Measurements from ENCODE around the gene KEL.

DNA sequence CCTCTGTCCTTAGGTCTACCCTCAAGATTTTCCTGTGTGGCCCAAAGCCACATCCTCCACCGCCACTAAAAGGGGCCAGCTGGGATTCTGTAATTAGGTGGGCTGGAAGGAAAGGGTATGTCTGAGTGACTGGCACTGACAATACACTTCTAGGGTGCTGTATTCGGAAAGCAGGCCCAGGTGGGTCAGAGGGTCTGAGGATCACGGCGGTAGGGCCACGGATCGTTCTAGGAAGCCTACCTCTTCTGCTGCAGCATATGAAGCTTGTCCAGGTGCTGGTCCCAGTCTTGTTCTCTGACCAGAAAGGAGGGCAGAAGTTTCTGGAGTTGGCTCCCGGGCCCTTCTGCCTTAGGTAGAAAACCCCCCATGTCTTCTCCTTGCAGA, 29.1 kb downstream of the KEL start:
- TF ChIP-seq, protein P1, sequence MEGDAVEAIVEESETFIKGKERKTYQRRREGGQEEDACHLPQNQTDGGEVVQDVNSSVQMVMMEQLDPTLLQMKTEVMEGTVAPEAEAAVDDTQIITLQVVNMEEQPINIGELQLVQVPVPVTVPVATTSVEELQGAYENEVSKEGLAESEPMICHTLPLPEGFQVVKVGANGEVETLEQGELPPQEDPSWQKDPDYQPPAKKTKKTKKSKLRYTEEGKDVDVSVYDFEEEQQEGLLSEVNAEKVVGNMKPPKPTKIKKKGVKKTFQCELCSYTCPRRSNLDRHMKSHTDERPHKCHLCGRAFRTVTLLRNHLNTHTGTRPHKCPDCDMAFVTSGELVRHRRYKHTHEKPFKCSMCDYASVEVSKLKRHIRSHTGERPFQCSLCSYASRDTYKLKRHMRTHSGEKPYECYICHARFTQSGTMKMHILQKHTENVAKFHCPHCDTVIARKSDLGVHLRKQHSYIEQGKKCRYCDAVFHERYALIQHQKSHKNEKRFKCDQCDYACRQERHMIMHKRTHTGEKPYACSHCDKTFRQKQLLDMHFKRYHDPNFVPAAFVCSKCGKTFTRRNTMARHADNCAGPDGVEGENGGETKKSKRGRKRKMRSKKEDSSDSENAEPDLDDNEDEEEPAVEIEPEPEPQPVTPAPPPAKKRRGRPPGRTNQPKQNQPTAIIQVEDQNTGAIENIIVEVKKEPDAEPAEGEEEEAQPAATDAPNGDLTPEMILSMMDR (IDR thresholded peaks at IDR 0.05), result no peak
- no peak for TF ChIP-seq POLR2A (IDR thresholded peaks at IDR 0.05)
